ENCODE results near the gene PMM2.
A peak's percentile ranks its signal among the peaks of the same experiment; 100 is the strongest.
"Not testable (repeated sequence)": the region's sequence is repeated elsewhere in the genome, so short reads cannot be mapped to it uniquely, and the experiment has no call there.

PMM2 gene

DNA sequence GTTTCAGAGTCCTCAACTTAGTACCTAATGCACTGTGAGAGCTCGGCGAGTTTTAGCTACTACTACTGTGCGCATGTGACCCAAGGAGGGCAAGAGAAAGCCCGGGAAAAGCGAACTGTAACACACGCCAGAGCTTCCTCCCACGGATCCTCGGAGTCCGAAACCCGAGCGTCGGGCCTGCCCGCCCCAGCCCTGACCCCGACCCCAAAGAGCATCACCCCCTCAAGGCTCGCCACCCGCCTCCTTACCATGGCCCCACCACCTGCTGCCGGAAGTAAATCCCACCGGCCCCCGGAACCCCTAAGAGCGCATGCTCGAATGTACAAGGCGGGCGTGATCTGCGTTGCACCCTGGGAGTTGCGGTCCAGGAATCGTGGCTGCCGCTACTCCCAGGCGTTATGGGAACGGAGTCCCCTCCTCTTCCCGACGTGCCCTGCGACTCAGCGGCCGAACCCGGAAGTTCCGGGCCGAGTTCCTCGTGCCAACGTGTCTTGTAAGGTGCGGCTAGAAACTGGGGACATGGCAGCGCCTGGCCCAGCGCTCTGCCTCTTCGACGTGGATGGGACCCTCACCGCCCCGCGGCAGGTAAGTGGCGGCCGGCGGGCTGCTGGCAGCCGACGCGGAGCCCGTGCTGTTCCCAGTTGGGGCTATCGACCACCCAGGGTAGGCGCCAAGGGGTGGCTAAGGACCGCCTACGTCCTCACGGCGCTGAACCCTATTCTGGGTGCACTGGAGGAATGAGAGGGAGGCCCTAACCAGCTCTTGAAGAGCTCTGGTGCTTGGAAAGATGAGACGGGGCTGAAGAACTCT, at the start of gene PMM2, which contains the start of gene TMEM186:
Gene PMM2, plus strand, starts transcription at position 476 of the 810 bp plus-strand sequence. Its CDS starts 44 bp downstream, at position 520.
Gene TMEM186, minus strand, starts transcription at position 276 of the 810 bp plus-strand sequence. Its CDS starts 25 bp downstream, at position 251.
- DNase-seq: peak; percentile 97

DNA sequence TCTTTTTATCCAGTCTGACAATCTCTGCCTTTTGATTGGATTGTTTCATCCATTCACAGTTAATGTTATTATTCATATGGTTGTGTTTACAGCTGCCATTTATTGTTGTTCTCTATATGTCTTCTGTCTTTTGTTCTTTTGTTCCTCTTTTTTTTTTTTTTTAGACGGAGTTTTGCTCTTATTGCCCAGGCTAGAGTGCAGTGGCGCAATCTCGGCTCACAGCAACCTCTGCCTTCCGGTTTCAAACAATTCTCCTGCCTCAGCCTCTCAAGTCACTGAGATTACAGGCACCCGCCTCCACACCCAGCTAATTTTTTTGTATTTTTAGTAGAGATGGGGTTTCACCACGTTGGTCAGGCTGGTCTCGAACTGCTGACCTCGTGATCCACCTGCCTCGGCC, 48.7 kb upstream of the PMM2 start:
- not testable (repeated sequence) for DNase-seq

DNA sequence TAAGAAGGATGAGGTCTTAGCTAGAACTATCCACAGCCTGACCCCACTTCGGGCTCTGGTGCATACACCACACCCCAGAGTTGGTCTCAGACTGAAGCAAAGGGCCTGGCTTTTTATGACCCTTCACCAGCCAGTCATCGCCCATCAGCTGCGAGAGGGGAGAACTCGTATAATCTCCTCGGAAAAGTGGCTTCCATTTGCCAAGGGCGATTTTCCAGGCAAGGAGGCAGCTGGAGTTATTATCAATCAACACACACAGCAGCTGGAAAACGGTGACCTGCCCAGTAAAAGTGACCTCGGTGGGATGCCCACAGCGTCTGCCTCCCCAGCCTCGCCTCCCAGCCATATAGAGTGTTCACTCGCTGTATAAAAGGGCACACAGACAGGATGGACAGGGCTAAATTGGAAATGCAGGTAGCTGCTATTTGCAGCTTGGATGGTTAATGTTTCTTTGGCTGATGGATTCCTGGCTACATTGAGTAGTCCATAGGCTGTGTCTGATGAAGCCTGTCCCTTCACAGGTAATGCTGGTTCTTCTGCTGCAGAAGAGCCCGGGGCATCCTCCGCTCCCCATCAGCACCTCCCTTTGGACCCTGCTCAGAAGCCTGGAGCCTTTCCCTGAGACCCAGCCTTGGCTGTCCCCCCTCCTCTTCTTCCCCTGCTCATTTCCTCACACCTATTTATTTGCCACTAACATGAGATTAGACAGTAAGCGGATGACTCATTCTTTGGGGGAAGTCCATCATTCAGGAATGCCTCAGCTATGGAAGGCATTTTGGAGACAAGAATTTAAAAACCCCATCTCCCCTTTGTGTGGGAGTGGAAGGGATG, 45.9 kb upstream of the PMM2 start:
- no peak for DNase-seq

DNA sequence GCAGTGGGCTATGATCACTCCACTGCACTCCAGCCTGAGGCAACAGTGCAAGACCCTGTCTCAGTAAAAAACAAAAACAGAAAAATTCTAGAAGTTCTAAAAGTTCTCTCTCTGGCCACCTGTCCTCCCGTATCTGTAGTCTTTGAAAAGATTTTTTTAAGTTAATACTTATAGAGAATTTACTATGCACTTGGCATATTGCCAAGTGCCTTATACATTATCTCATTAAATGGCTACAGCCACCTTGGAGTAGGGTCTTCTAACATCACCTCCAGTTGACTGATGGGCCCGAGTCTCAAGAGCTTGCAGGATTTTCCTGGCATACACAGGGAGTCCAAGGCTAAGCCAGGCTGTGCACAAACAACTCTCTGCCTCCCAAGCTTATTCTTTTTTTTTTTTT, 44.9 kb upstream of the PMM2 start:
- no peak for DNase-seq

DNA sequence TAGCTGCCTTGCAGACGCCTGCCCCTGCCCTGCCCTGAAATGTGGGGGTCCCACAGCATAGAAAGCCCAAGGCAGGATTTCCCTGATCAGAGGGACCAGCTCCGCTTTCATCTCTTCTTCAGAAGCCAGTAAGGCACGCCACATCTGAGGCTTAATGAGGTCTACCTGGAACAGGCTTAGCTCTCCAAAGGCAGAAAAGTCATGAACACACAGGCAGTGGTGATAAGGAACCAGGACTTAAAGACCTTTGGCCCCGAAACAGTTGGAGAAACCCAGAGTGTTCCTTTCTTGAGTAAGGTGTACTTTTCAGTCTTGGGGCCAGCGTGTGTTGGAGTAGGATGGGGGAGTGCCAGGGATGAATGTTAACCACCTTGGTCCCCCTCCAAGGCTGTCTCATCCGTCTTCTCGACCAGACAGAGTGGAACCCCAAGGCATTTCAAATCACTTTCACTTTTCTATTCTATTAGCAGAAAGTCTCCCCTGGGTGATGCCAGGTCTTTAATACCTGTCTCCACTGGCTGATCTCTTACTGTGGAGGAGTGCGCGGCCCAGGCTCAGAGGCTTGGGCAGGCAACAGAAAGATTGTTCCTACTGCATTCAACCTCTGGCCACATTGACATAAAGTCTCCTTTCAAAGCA, 44.1 kb upstream of the PMM2 start:
- no peak for DNase-seq

DNA sequence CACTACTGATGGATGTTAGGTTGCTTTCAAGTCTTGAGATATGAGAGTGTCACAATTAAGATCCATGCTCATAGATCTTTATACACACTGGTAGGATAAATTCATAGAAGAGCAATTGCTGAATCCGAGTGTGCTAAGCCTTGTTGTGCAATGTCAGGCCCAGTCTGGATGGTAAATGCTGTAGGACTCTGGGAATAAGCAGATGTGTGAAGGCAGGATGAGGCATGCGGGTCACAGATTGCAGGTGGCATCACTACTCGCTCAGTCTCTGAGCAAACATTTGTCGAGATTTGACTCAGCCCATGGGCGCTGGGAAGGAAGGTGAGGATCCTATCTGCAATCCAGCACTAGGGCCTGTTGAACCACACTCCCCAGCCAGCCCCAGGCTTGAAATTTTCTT, 40.9 kb upstream of the PMM2 start:
- no peak for DNase-seq

DNA sequence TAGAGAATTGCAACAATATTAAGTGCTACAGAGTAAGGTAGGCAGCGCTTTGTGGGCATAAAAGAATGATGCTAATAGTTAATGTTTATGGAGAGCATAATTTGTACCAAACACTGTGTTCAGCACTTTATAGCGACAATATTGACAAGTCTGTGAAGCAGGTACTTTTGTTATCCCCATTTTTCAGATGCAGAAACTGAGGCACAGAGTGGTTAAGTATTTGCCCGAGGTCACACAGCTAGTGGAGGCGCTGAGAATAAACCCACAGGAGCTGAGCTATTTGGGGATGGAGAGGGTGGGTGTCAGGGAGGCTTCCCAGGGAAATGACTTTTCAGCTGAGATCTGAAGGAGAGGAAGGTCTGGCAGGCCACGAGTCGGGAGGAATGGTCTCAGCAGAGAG, 39.6 kb upstream of the PMM2 start:
- no peak for DNase-seq

DNA sequence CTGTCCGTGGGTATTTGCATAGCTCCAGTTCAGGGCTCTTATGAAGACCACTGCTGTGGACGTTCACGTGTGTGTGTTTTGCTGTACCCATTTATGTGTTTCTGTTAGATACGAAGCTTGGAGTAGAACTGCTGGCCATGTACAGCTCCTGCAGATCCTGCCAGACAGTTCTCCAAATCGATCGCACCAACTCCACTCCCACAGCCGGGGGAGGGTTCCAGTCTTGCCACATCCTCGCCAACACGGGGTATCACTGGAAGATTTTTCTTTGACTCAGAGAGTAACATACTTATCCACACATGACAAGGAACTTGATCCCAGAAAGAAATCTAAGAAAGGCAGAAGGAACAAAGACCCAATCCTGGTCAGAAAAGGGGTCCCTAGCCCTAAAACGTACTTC, 37.6 kb upstream of the PMM2 start:
- DNase-seq: no peak

DNA sequence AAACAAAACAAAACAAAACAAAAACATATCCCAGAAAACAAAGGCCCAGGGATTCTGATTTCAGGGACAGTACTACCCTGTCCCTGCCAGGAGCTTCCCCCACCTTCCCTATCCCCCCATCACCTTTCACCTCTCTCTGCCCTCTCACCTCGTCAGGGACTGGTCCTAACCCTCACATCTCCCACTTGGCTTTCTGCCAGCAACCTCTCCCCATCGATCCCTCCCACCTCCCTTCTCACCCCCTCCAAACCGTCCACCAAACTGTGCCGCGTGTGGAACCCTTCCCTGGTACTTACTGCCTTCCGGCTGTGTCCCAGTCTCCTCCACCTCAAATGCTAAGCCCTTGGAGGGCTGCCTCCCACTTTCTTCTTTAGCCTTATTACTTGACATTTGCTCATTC, 36.6 kb upstream of the PMM2 start:
- DNase-seq: no peak

DNA sequence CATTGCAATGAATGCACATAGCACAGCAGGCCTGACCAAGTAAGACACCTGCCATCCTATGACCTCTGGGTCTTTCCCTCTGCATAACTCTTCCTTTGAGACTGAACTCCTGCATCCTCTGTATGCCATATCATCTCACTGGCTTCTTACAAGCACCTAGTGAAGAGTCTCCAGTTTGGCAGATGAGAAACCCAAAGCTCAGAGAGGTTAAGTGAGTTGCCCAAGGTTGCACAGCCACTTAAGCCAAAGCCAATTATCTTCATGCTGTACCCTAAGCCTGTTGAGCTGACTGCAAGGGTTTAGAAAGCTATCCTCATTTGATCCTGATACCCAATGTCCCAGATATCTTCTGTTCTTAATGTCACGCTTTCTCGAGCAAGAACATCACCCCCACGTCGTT, 35.4 kb upstream of the PMM2 start:
- no peak for DNase-seq

DNA sequence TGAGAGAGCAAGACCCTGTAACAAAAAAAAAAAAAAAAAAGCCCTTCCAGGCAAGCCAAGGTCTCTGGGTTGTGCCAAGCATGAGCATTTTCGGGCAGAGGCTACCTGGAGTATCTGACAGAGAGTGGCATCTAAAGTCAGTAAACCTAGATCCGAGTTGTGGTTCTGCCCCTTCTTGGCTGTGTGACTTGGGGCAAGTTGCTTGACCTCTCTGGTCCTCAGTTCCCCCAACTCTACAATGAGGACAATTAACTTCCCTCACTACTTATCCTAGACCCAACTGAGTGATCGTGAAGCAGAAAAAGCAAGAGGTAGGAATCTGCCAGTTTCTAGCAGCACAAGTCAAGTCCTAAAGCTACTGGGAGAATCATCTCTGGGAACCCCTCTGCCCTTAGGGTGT, 34.6 kb upstream of the PMM2 start:
- no peak for DNase-seq

DNA sequence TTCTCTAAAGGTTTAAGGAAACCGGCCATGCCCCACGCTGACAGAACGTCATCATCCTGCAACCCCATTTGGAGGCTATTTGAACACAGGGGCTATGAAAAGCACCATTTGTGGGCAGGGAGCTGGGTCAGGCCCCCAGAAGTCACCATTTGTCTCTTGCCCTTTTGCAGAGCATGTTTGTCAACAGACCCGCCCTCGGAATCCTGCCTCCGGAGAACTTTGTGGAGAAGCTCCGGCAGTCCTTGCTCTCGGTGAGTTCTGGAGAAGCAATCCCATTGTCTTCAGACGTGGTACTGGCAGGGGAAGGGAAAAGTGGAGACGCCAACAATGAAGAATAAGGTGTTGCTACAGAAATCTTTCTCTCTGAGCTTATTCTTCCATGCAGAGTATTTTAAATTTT, 33.7 kb upstream of the PMM2 start:
- DNase-seq: no peak

DNA sequence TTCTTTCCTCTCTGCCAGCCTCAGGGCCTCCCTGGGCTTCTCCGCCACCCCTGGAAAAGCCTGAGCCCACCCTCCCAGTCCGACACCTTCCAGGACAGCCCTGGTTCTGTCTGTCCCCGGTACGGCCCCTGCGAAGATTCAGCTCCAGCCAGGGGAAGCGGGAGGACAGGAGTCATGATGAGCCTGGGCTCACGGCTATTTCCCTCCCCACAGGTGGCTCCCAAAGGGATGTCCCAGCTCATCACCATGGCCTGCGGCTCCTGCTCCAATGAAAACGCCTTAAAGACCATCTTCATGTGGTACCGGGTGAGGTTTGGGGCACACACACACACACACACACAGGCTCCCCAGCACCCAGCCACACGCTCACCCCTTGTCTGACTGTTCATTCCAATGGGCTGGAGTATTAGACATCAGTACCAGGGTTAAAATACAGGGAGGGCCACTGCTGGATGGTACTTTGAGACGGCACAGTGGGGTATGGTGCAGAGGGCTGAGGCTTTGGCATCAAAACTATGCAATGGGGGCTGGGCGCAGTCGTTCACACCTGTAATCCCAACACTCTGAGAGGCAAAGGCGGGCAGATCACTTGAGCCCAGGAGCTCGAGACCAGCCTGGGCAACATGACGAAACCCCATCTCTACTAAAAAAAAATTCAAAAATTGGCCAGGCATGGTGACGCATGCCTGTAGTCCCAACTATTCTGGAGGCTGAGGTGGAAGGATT, 33.0 kb upstream of the PMM2 start:
- DNase-seq: no peak

DNA sequence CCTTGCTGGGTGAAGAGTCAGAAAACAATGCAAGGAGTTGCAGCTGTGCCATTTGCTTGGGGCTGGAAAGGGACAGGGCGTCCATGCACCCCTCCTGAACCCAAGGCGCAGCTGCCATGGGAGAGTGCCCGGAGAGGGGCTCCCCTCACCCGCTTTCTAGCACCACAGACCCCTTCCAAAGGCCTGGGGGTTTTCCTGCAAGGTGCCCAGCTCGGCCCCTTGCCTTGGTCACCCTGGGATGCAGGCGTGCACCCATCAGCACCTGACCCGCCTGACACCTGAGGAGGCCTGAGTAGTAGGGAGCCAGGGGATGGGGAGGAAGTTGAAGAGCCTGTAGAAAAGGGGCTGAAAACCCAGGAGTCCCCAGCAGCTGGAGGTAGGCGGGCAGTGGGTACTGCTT, 30.5 kb upstream of the PMM2 start:
- no peak for DNase-seq

DNA sequence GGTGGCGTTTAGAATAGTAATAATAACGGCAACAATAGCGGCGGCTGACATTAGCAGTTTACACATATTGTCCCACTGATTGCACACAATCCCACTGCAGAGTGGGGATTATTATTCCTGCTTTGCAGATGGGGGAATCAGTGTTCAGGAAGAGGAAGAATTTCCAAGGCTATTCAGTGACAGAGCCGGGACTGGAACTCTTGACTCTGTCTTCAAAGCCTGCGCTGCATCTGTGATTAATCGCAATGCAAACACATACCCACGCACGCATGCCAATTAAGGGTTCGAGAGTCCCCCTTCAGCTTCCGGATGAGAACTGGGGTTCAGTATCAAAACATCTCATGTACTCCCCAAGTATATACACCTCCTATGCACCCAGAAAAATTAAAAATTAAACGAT, 29.4 kb upstream of the PMM2 start:
- DNase-seq: no peak

DNA sequence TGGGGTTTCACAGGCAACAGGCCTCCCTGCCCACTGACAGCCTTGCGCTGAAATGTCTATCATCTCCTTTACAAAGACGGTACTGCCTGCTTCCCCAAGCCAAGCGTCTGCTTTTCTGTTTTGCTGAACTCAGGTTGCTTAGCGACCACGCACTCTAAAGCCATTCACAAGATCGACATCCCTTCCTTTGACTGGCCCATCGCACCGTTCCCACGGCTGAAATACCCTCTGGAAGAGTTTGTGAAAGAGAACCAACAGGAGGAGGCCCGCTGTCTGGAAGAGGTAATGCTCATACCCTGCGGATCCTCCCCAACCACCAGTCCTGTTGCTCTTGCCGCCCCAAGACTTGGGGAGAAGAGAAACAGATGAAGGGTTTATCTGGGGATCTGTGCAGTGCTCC, 28.9 kb upstream of the PMM2 start:
- no peak for DNase-seq

DNA sequence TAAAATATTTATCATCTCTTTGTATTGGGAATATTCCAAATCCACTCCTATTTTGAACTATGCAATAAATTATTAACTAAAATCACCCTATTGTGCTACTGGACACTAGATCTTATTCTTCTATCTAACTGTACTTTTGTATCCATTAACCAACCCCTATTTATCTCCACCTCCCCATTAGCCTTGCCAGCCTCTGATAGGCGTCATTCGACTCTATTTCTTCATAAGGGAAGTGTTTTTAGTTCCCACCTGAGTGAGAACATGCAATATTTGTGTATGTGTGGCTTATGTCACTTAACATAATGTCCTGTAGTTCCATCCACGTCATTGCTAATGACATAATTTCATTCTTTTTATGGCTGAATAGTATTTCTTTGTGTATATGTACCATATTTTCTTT, 24.1 kb upstream of the PMM2 start:
- DNase-seq: no peak

DNA sequence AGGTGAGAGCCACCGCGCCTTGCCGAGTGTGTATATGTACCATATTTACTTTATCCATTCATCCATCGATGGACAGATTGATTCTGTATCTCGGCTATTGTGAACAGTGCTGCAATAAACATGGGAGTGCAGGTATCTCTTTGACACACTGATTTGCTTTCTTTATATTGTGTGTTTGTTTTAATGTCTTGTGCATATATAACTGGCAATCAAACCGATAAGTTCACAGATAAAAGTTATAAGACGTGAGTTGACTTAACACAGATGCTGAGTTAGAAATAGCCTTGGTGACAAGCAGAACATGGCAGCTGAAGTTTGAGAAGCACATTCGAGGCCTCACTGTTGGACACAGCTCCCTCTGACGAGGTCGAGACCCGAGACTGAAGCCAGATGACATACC, 23.4 kb upstream of the PMM2 start:
- no peak for DNase-seq

DNA sequence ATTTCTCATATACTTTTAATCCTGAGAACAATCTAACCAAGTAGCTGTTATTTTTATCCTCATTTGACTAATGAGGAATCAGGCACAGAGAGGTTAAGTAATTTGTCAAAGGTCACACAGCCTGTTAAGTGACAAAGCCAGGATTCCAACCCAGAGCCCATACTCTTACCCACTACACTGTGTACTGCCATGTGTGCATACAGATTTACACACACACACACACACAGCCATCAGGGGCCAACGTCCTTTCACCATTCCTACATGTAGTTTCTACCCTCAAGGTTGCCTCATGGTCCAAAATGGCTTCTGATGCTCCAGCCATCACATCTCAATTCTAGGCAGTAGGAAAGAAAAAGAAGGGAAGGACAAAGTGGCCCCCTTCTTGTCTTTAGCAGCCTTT, 22.3 kb upstream of the PMM2 start:
- no peak for DNase-seq

DNA sequence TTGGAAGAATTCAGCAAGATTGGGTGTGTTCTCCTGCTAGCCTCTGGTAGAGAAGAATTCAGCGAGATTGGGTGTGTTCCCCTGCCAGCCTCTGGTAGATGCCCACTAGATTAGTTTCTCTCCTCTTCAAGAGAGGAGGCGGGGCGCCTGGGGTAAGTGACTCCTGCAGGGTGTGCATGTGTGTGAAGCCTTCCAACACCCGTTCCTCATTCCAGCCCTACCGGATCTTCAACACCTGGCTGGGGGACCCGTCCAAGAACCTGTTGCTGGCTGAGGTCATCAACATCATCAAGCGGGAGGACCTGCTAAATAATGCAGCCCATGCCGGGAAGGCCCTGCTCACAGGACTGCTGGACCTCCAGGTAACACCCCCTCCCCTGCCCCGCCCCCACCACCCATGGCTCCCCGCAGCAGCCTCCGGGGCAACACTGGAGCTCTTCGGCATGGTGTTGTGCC, 21.5 kb upstream of the PMM2 start:
- no peak for DNase-seq

DNA sequence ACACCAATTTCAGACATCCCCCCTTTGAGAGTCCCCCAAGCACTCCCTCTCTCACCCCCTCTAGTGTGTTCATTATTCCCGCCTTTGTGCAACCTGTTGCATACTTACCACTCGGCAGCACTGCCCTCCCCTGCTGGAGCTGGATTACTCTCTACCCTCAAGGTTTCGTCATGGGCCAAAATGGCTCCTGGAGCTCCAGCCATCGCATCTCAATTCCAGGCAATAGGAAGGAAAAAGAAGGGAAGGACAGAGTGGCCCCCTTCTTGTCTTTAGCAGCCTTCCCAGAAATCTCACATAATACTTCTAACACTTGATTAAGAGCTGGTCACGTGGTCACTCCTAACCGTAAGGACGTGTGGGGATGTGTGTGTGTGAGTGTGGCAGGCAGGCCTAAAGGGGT, 20.4 kb upstream of the PMM2 start:
- no peak for DNase-seq

DNA sequence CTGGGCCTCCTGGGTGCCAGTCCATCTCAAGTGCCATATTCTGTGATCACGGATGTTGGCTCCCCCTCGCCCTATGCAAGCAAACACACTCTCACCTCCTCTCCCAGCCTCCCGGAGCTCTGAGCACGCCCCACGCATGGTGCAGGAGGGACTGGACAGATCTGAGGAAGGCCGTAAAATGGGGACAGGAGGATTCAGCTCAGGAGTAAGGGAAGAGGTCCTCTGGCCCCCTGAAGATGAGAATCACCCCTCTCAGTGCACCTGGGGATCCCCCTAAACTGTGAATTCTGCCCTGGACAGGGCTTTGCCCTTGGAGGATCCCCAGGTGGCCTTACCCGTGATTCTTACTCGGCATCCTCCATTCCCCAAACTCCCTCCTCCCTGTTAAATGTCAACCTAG, 15.8 kb upstream of the PMM2 start:
- no peak for DNase-seq

DNA sequence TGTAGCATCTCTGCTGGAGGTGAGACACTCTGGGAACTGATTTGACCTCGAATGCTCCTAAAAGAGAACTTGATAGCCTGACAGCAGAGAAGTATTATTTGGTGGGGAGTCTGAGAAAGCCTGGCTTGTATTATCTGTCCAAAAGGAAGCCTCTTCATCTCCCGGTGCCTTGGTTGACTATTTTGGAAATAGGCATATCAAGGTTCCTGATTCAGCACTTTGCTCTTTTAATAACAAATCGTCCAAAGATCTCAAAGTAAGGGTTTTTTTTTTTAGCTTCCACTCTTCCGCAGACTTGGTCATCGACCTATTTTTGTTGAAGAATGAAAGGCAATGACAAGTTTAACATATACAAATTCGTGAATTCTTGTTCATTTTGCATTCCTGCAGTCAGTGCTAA, 15.0 kb upstream of the PMM2 start:
- DNase-seq: no peak

All from stimulated activated naive CD4-positive, alpha-beta T cell treated with Interleukin-2 at 50 U/mL for 16 hours (primary cell).